Measurements from ENCODE around the gene MYH6. TPM values are rescaled to one million over a fixed set of nuclear protein-coding genes. Genes with fewer than 3 reads are reported as not detected.

Gene MYH6
- total and polyA plus RNA-seq, 2 of the 13 experiments (the other 11 are each of a cell fraction or from before 2014, with no cell fraction given), result 0.01 TPM; not detected in 1

DNA sequence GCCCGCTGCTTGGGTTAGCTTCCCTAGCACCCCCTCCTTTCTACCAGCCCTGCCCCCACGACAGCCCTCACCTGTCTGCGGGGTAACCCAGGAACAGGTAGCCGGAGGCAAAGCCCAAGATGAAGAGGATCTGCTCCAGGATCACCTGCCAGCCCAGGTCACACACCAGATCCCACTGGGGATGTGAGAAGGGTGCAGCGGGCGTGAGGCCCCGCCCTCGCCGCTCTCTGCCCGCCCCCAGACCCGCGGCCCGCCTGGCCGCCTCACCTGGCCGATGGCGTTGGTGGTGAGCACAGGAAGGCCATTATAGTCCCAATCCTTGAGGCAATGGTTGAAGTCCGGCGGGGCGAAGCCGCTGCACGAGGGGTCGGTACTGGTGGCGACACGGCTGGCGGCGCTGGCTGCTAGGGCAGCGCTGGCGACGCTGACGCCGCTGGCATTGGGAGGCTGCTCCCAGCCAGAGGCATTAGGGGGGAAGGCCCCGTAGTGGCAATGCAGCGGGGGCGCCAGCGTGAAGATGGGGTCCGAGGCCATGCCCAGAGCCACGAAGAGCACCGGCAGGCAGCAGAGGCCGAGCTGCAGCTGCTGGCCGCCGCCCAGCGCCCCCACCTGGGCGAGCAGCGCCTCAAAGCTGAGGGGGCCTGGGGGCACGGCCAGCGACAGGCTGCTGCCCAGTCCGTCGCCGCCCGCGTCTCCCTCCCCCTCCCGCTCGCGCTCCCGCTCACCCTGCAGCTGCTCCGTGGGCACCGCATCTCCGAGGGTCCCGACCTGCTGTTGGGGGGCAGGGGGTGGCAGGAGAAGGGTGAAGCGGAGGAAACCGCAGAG is 56.2 kb downstream of the MYH6 start (continued):
- TF ChIP-seq ZNF687 (CRISPR knock-in tag; IDR thresholded peaks at IDR 0.05) (peak; percentile 52), HCFC1 (IDR thresholded peaks at IDR 0.05; ENCODE audit: low read depth, low read length) (no peak), XRCC5 (optimal IDR thresholded peaks at IDR 0.05; ENCODE audit: low read length) (no peak), BRF2 (CRISPR knock-in tag; IDR thresholded peaks at IDR 0.05) (no peak), PHF5A (CRISPR knock-in tag; IDR thresholded peaks at IDR 0.05; ENCODE audit: low read depth, unreplicated experiment) (no peak), ZNF570 (CRISPR knock-in tag; IDR thresholded peaks at IDR 0.05; ENCODE audit: borderline replicate concordance) (no peak), MIER3 (CRISPR knock-in tag; IDR thresholded peaks at IDR 0.05; ENCODE audit: borderline replicate concordance) (no peak), ZMYM4 (CRISPR knock-in tag; IDR thresholded peaks at IDR 0.05) (no peak; the same call in 1 of the 2 replicates), CC2D1A (CRISPR knock-in tag; IDR thresholded peaks at IDR 0.05) (no peak), SOX13 (IDR thresholded peaks at IDR 0.05) (no peak), SOX13 (CRISPR knock-in tag; conservative IDR thresholded peaks at IDR 0.05 in 1 of 2, IDR thresholded peaks at IDR 0.05 in 1 of 2) (no peak), ATM (IDR thresholded peaks at IDR 0.05; ENCODE audit: borderline replicate concordance) (no peak)
- TF ChIP-seq, protein P1, sequence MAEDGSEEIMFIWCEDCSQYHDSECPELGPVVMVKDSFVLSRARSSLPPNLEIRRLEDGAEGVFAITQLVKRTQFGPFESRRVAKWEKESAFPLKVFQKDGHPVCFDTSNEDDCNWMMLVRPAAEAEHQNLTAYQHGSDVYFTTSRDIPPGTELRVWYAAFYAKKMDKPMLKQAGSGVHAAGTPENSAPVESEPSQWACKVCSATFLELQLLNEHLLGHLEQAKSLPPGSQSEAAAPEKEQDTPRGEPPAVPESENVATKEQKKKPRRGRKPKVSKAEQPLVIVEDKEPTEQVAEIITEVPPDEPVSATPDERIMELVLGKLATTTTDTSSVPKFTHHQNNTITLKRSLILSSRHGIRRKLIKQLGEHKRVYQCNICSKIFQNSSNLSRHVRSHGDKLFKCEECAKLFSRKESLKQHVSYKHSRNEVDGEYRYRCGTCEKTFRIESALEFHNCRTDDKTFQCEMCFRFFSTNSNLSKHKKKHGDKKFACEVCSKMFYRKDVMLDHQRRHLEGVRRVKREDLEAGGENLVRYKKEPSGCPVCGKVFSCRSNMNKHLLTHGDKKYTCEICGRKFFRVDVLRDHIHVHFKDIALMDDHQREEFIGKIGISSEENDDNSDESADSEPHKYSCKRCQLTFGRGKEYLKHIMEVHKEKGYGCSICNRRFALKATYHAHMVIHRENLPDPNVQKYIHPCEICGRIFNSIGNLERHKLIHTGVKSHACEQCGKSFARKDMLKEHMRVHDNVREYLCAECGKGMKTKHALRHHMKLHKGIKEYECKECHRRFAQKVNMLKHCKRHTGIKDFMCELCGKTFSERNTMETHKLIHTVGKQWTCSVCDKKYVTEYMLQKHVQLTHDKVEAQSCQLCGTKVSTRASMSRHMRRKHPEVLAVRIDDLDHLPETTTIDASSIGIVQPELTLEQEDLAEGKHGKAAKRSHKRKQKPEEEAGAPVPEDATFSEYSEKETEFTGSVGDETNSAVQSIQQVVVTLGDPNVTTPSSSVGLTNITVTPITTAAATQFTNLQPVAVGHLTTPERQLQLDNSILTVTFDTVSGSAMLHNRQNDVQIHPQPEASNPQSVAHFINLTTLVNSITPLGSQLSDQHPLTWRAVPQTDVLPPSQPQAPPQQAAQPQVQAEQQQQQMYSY (CRISPR knock-in tag; IDR thresholded peaks at IDR 0.05), result no peak
- TF ChIP-seq, protein P2, sequence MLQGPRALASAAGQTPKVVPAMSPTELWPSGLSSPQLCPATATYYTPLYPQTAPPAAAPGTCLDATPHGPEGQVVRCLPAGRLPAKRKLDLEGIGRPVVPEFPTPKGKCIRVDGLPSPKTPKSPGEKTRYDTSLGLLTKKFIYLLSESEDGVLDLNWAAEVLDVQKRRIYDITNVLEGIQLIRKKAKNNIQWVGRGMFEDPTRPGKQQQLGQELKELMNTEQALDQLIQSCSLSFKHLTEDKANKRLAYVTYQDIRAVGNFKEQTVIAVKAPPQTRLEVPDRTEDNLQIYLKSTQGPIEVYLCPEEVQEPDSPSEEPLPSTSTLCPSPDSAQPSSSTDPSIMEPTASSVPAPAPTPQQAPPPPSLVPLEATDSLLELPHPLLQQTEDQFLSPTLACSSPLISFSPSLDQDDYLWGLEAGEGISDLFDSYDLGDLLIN (CRISPR knock-in tag; IDR thresholded peaks at IDR 0.05; ENCODE audit: borderline replicate concordance), result no peak
- TF ChIP-seq, protein P3, sequence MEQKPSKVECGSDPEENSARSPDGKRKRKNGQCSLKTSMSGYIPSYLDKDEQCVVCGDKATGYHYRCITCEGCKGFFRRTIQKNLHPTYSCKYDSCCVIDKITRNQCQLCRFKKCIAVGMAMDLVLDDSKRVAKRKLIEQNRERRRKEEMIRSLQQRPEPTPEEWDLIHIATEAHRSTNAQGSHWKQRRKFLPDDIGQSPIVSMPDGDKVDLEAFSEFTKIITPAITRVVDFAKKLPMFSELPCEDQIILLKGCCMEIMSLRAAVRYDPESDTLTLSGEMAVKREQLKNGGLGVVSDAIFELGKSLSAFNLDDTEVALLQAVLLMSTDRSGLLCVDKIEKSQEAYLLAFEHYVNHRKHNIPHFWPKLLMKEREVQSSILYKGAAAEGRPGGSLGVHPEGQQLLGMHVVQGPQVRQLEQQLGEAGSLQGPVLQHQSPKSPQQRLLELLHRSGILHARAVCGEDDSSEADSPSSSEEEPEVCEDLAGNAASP (CRISPR knock-in tag; IDR thresholded peaks at IDR 0.05; ENCODE audit: borderline replicate concordance), result no peak
